Loucy (cell line): Measurements from ENCODE around the gene CACNA2D3.

Experiments used
- H2AFZ ChIP-seq: fragments of 200-600 bp; sonication (generic); 2 replicates; pipeline ENCODE4 v1.6.0; 2016; ENCODE audit warnings: antibody characterized with exemption, mild to moderate bottlenecking, low read length, moderate library complexity
- H3F3A ChIP-seq: fragments of 200-600 bp; 2 replicates; pipeline ENCODE4 v1.6.0; 2016; ENCODE audit warnings: antibody characterized with exemption, low read depth, mild to moderate bottlenecking
- H3K27me3 ChIP-seq: fragments of 200-600 bp; sonication (generic); 2 replicates; pipeline ENCODE4 v1.6.1; 2014; ENCODE audit warnings: low read length, mild to moderate bottlenecking; ENCODE audit not compliant: insufficient read depth, poor library complexity, severe bottlenecking
- H3K36me3 ChIP-seq: fragments of 200-600 bp; sonication (generic); 2 replicates; pipeline ENCODE4 v1.6.1; 2016; ENCODE audit warnings: low read length; ENCODE audit not compliant: insufficient read depth
- H3K4me1 ChIP-seq: fragments of 200-600 bp; sonication (generic); 2 replicates; pipeline ENCODE4 v1.5.1; 2014; ENCODE audit warnings: low read length, mild to moderate bottlenecking; ENCODE audit not compliant: insufficient read depth, poor library complexity, severe bottlenecking
- H3K4me2 ChIP-seq: fragments of 200-600 bp; sonication (generic); 2 replicates; pipeline ENCODE4 v1.6.0; 2014; ENCODE audit warnings: antibody characterized with exemption, low read length, low read depth, mild to moderate bottlenecking; ENCODE audit not compliant: poor library complexity, severe bottlenecking
- H3K4me3 ChIP-seq: fragments of 200-600 bp; sonication (generic); 2 replicates; pipeline ENCODE4 v1.5.1; 2014; ENCODE audit warnings: low read length, mild to moderate bottlenecking, mixed read lengths; ENCODE audit not compliant: poor library complexity, severe bottlenecking
- H3K79me2 ChIP-seq: fragments of 200-600 bp; sonication (generic); 2 replicates; pipeline ENCODE4 v1.6.1; 2014; ENCODE audit warnings: low read length; ENCODE audit not compliant: insufficient read depth
- H3K9ac ChIP-seq: fragments of 200-600 bp; sonication (generic); 2 replicates; pipeline ENCODE4 v1.6.0; 2014; ENCODE audit warnings: mild to moderate bottlenecking, low read depth, low read length, moderate library complexity; ENCODE audit not compliant: poor library complexity, severe bottlenecking
- H3K9me2 ChIP-seq: fragments of 200-600 bp; sonication (generic); replicated peaks from 2 replicates; pipeline ENCODE4 v1.6.1; 2016; ENCODE audit warnings: low read depth, low read length, mixed read lengths
- H3K9me3 ChIP-seq: fragments of 200-600 bp; sonication (generic); 2 replicates; pipeline ENCODE4 v1.6.1; 2014; ENCODE audit warnings: mild to moderate bottlenecking, antibody characterized with exemption, low read length, low read depth; ENCODE audit not compliant: insufficient read depth
- H4K20me1 ChIP-seq: fragments of 200-600 bp; sonication (generic); 2 replicates; pipeline ENCODE4 v1.6.0; 2014; ENCODE audit warnings: antibody characterized with exemption, low read length, mild to moderate bottlenecking; ENCODE audit not compliant: insufficient read depth, poor library complexity, severe bottlenecking
- CTCF ChIP-seq: fragments of 200-600 bp; sonication (generic); conservative IDR thresholded peaks from 2 replicates; pipeline ENCODE4 v1.5.1; 2014; ENCODE audit warnings: mild to moderate bottlenecking, antibody characterized with exemption, low read length
- EZH2phosphoT487 ChIP-seq: fragments of 200-600 bp; IDR thresholded peaks from 2 replicates; pipeline ENCODE4 v1.6.1; 2018; ENCODE audit warnings: antibody characterized with exemption, mild to moderate bottlenecking, moderate library complexity, borderline replicate concordance

Gene CACNA2D3

GRCh38 chr3:55091381-55092225 is 969.3 kb downstream of the CACNA2D3 start:
- H3K4me2 ChIP-seq: no peak overlapping the region
- no peaks in the 10 kb centered on the region for H3K36me3 ChIP-seq
- H3K27me3 ChIP-seq: no peaks in the 10 kb centered on the region
- no peak overlapping the region for H3K9ac ChIP-seq
- H3K9me2 ChIP-seq: no peaks in the 10 kb centered on the region
- no peak overlapping the region for H3K4me3 ChIP-seq
- TF ChIP-seq CTCF (no peak), EZH2phosphoT487 (no peak)
- H4K20me1 ChIP-seq: no peaks in the 10 kb centered on the region
- no peaks in the 10 kb centered on the region for H3K4me1 ChIP-seq
- H3K9me3 ChIP-seq: no peaks in the 10 kb centered on the region
- no peaks in the 10 kb centered on the region for H3F3A ChIP-seq
- H2AFZ ChIP-seq: no peak overlapping the region
- H3K79me2 ChIP-seq: no peaks in the 10 kb centered on the region

- Histone ChIP-seq H3K27me3 (no peaks in the 10 kb centered on the region), H2AFZ (no peak overlapping the region), H3K9me3 (no peaks in the 10 kb centered on the region), H3K4me2 (no peak overlapping the region), H3K9ac (no peak overlapping the region), H3K4me3 (no peak overlapping the region), H3K9me2 (no peaks in the 10 kb centered on the region), H4K20me1 (no peaks in the 10 kb centered on the region), H3K79me2 (no peaks in the 10 kb centered on the region), H3K4me1 (no peaks in the 10 kb centered on the region), H3F3A (no peaks in the 10 kb centered on the region), H3K36me3 (no peaks in the 10 kb centered on the region)
- no peak for TF ChIP-seq CTCF
- TF ChIP-seq EZH2phosphoT487: no peak
These were observed 972.3 kb downstream of the CACNA2D3 start for GRCh38 chr3:55094676-55095075.

- no peaks in the 10 kb centered on the region for H3F3A ChIP-seq
- H3K27me3 ChIP-seq: no peaks in the 10 kb centered on the region
- TF ChIP-seq EZH2phosphoT487 (no peak), CTCF (no peak)
- H3K4me2 ChIP-seq: no peak overlapping the region
- H4K20me1 ChIP-seq: no peaks in the 10 kb centered on the region
- H2AFZ ChIP-seq: no peak overlapping the region
- no peaks in the 10 kb centered on the region for H3K79me2 ChIP-seq
- H3K9ac ChIP-seq: no peak overlapping the region
- H3K9me2 ChIP-seq: no peaks in the 10 kb centered on the region
- H3K9me3 ChIP-seq: no peaks in the 10 kb centered on the region
- no peak overlapping the region for H3K4me3 ChIP-seq
- H3K36me3 ChIP-seq: no peaks in the 10 kb centered on the region
- H3K4me1 ChIP-seq: no peaks in the 10 kb centered on the region
These were observed 975.1 kb downstream of the CACNA2D3 start for GRCh38 chr3:55097441-55097840.
